ENCODE results near the gene SGPL1.

SGPL1 gene

GRCh38 chr10:70806841-70807240 lies 8.9 kb upstream of the SGPL1 start:
- H3K27ac ChIP-seq (replicated peaks; ENCODE audit: low read length): no peak overlapping the region
- H2BK5ac ChIP-seq (ENCODE audit: low read length): no peak overlapping the region
- no peak overlapping the region for H3K4me2 ChIP-seq (ENCODE audit: insufficient read depth, low read length, poor library complexity, severe bottlenecking)
- WGBS, 2 donors (ENCODE audit: extremely low coverage in 2 of 2, insufficient read length in 2 of 2, insufficient replicate concordance in 1 of 2): no CpG with 5 or more reads among the region's 1 CpG
- no peaks in the 10 kb centered on the region for H3K9me3 ChIP-seq (replicated peaks in 1 of 2; ENCODE audit: control insufficient read depth in 2 of 2, insufficient read depth in 1 of 2, low read depth in 1 of 2, low read length in 2 of 2)
- no peaks in the 10 kb centered on the region for H3K79me1 ChIP-seq (ENCODE audit: low read depth, low read length)
- no peak overlapping the region for H3K14ac ChIP-seq (ENCODE audit: low read length)
- no peak overlapping the region for H2AFZ ChIP-seq (ENCODE audit: low read length)
- no peak overlapping the region for H3K9ac ChIP-seq (ENCODE audit: low read depth, low read length, poor library complexity)
- peaks cover 0 to 7% of the 10 kb centered on the region in 2 donors for H3K4me1 ChIP-seq (ENCODE audit: control insufficient read depth in 2 of 2, insufficient read depth in 1 of 2, low read depth in 1 of 2, low read length in 2 of 2)
- H2BK12ac ChIP-seq (ENCODE audit: low read length): no peak overlapping the region
- H3K4ac ChIP-seq (ENCODE audit: low read length): no peak overlapping the region
- H3K36me3 ChIP-seq (replicated peaks in 1 of 2; ENCODE audit: control insufficient read depth in 2 of 2, insufficient read depth in 2 of 2, low read length in 2 of 2): no peaks in the 10 kb centered on the region
- no peak overlapping the region for H4K8ac ChIP-seq (ENCODE audit: low read depth, low read length)
- H3K18ac ChIP-seq (ENCODE audit: low read length): no peak overlapping the region
- no peak overlapping the region for H4K91ac ChIP-seq (ENCODE audit: low read depth, low read length, poor library complexity)
- H2BK120ac ChIP-seq (ENCODE audit: low read depth, low read length): no peak overlapping the region
- no peak overlapping the region for H2BK15ac ChIP-seq (ENCODE audit: low read length)
- H3K27me3 ChIP-seq (ENCODE audit: control insufficient read depth in 3 of 3, insufficient read depth in 3 of 3, low read depth in 1 of 3, low read length in 3 of 3): peaks cover 0 to 12% (median 0%) of the 10 kb centered on the region in 3 experiments
- H3K23ac ChIP-seq (ENCODE audit: low read depth, low read length, poor library complexity): no peak overlapping the region
- no peak overlapping the region for H3K4me3 ChIP-seq (ENCODE audit: low read length in 2 of 2)
- DNase-seq (ENCODE audit: low spot score): no peak
- H2AK5ac ChIP-seq (ENCODE audit: low read depth, low read length): no peak overlapping the region

GRCh38 chr10:70807556-70807955 lies 8.2 kb upstream of the SGPL1 start:
- no peak overlapping the region for H2BK15ac ChIP-seq (ENCODE audit: low read length)
- no peak overlapping the region for H2BK5ac ChIP-seq (ENCODE audit: low read length)
- H3K4me2 ChIP-seq (ENCODE audit: insufficient read depth, low read length, poor library complexity, severe bottlenecking): no peak overlapping the region
- H3K4me1 ChIP-seq (ENCODE audit: control insufficient read depth in 2 of 2, insufficient read depth in 1 of 2, low read depth in 1 of 2, low read length in 2 of 2): peaks cover 0 to 7% of the 10 kb centered on the region in 2 donors
- no peak overlapping the region for H3K4me3 ChIP-seq (ENCODE audit: low read length in 2 of 2)
- H2BK12ac ChIP-seq (ENCODE audit: low read length): no peak overlapping the region
- DNase-seq (ENCODE audit: low spot score): no peak
- H3K23ac ChIP-seq (ENCODE audit: low read depth, low read length, poor library complexity): no peak overlapping the region
- H3K9ac ChIP-seq (ENCODE audit: low read depth, low read length, poor library complexity): no peak overlapping the region
- H3K18ac ChIP-seq (ENCODE audit: low read length): no peak overlapping the region
- H3K36me3 ChIP-seq (replicated peaks in 1 of 2; ENCODE audit: control insufficient read depth in 2 of 2, insufficient read depth in 2 of 2, low read length in 2 of 2): no peaks in the 10 kb centered on the region
- H4K91ac ChIP-seq (ENCODE audit: low read depth, low read length, poor library complexity): no peak overlapping the region
- no CpG with 5 or more reads among the region's 3 CpGs for WGBS, 2 donors (ENCODE audit: extremely low coverage in 2 of 2, insufficient read length in 2 of 2, insufficient replicate concordance in 1 of 2)
- H3K4ac ChIP-seq (ENCODE audit: low read length): no peak overlapping the region
- no peaks in the 10 kb centered on the region for H3K9me3 ChIP-seq (replicated peaks in 1 of 2; ENCODE audit: control insufficient read depth in 2 of 2, insufficient read depth in 1 of 2, low read depth in 1 of 2, low read length in 2 of 2)
- no peak overlapping the region for H3K14ac ChIP-seq (ENCODE audit: low read length)
- H3K27ac ChIP-seq (replicated peaks; ENCODE audit: low read length): no peak overlapping the region
- no peak overlapping the region for H2BK120ac ChIP-seq (ENCODE audit: low read depth, low read length)
- no peak overlapping the region for H2AFZ ChIP-seq (ENCODE audit: low read length)
- no peaks in the 10 kb centered on the region for H3K79me1 ChIP-seq (ENCODE audit: low read depth, low read length)
- no peak overlapping the region for H4K8ac ChIP-seq (ENCODE audit: low read depth, low read length)
- no peak overlapping the region for H2AK5ac ChIP-seq (ENCODE audit: low read depth, low read length)
- peaks cover 0 to 12% (median 0%) of the 10 kb centered on the region in 3 experiments for H3K27me3 ChIP-seq (ENCODE audit: control insufficient read depth in 3 of 3, insufficient read depth in 3 of 3, low read depth in 1 of 3, low read length in 3 of 3)

- no peak overlapping the region for H3K18ac ChIP-seq (ENCODE audit: low read length)
- H3K9ac ChIP-seq (ENCODE audit: low read depth, low read length, poor library complexity): no peak overlapping the region
- no peaks in the 10 kb centered on the region for H3K79me1 ChIP-seq (ENCODE audit: low read depth, low read length)
- no peak overlapping the region for H4K8ac ChIP-seq (ENCODE audit: low read depth, low read length)
- H2BK15ac ChIP-seq (ENCODE audit: low read length): no peak overlapping the region
- H2BK12ac ChIP-seq (ENCODE audit: low read length): no peak overlapping the region
- WGBS, 2 donors (ENCODE audit: extremely low coverage in 2 of 2, insufficient read length in 2 of 2, insufficient replicate concordance in 1 of 2): no CpG with 5 or more reads among the region's 6 CpGs
- H4K91ac ChIP-seq (ENCODE audit: low read depth, low read length, poor library complexity): no peak overlapping the region
- H2AK5ac ChIP-seq (ENCODE audit: low read depth, low read length): no peak overlapping the region
- no peak overlapping the region for H3K4me2 ChIP-seq (ENCODE audit: insufficient read depth, low read length, poor library complexity, severe bottlenecking)
- H3K27me3 ChIP-seq (ENCODE audit: control insufficient read depth in 3 of 3, insufficient read depth in 3 of 3, low read depth in 1 of 3, low read length in 3 of 3): peaks cover 0 to 13% (median 0%) of the 10 kb centered on the region in 3 experiments
- H3K27ac ChIP-seq (replicated peaks; ENCODE audit: low read length): no peak overlapping the region
- no peaks in the 10 kb centered on the region for H3K9me3 ChIP-seq (replicated peaks in 1 of 2; ENCODE audit: control insufficient read depth in 2 of 2, insufficient read depth in 1 of 2, low read depth in 1 of 2, low read length in 2 of 2)
- peaks cover 0 to 7% of the 10 kb centered on the region in 2 donors for H3K4me1 ChIP-seq (ENCODE audit: control insufficient read depth in 2 of 2, insufficient read depth in 1 of 2, low read depth in 1 of 2, low read length in 2 of 2)
- H3K4ac ChIP-seq (ENCODE audit: low read length): no peak overlapping the region
- H2BK5ac ChIP-seq (ENCODE audit: low read length): no peak overlapping the region
- H2BK120ac ChIP-seq (ENCODE audit: low read depth, low read length): no peak overlapping the region
- no peak for DNase-seq (ENCODE audit: low spot score)
- no peak overlapping the region for H3K4me3 ChIP-seq (ENCODE audit: low read length in 2 of 2)
- no peak overlapping the region for H2AFZ ChIP-seq (ENCODE audit: low read length)
- peak overlapping the region; percentile 36 for H3K23ac ChIP-seq (ENCODE audit: low read depth, low read length, poor library complexity)
- H3K36me3 ChIP-seq (replicated peaks in 1 of 2; ENCODE audit: control insufficient read depth in 2 of 2, insufficient read depth in 2 of 2, low read length in 2 of 2): no peaks in the 10 kb centered on the region
- H3K14ac ChIP-seq (ENCODE audit: low read length): no peak overlapping the region
Measured at GRCh38 chr10:70809011-70809611, 6.6 kb upstream of the SGPL1 start.

- WGBS, 2 donors (ENCODE audit: extremely low coverage in 2 of 2, insufficient read length in 2 of 2, insufficient replicate concordance in 1 of 2): no CpG with 5 or more reads among the region's 2 CpGs
- Histone ChIP-seq H3K9me3 (replicated peaks in 1 of 2; ENCODE audit: control insufficient read depth in 2 of 2, insufficient read depth in 1 of 2, low read depth in 1 of 2, low read length in 2 of 2) (no peaks in the 10 kb centered on the region), H2BK15ac (ENCODE audit: low read length) (no peak overlapping the region), H2BK120ac (ENCODE audit: low read depth, low read length) (no peak overlapping the region), H3K18ac (ENCODE audit: low read length) (no peak overlapping the region), H4K8ac (ENCODE audit: low read depth, low read length) (no peak overlapping the region), H2BK12ac (ENCODE audit: low read length) (no peak overlapping the region), H2AK5ac (ENCODE audit: low read depth, low read length) (no peak overlapping the region), H3K4me2 (ENCODE audit: insufficient read depth, low read length, poor library complexity, severe bottlenecking) (no peak overlapping the region), H3K27ac (replicated peaks; ENCODE audit: low read length) (no peak overlapping the region), H3K23ac (ENCODE audit: low read depth, low read length, poor library complexity) (no peak overlapping the region), H3K79me1 (ENCODE audit: low read depth, low read length) (no peaks in the 10 kb centered on the region), H2AFZ (ENCODE audit: low read length) (no peak overlapping the region), H2BK5ac (ENCODE audit: low read length) (no peak overlapping the region), H3K4me1 (ENCODE audit: control insufficient read depth in 2 of 2, insufficient read depth in 1 of 2, low read depth in 1 of 2, low read length in 2 of 2) (peaks cover 0 to 7% of the 10 kb centered on the region in 2 donors), H3K9ac (ENCODE audit: low read depth, low read length, poor library complexity) (no peak overlapping the region), H3K36me3 (replicated peaks in 1 of 2; ENCODE audit: control insufficient read depth in 2 of 2, insufficient read depth in 2 of 2, low read length in 2 of 2) (no peaks in the 10 kb centered on the region), H3K4me3 (ENCODE audit: low read length in 2 of 2) (no peak overlapping the region), H3K27me3 (ENCODE audit: control insufficient read depth in 3 of 3, insufficient read depth in 3 of 3, low read depth in 1 of 3, low read length in 3 of 3) (peaks cover 0 to 18% (median 0%) of the 10 kb centered on the region in 3 experiments), H4K91ac (ENCODE audit: low read depth, low read length, poor library complexity) (no peak overlapping the region), H3K14ac (ENCODE audit: low read length) (no peak overlapping the region), H3K4ac (ENCODE audit: low read length) (no peak overlapping the region)
- no peak for DNase-seq (ENCODE audit: low spot score)
Measured at GRCh38 chr10:70809726-70810125, 6.0 kb upstream of the SGPL1 start.
